AG04450 (cell line): ENCODE data around the gene ZNF688. TPM values are rescaled to one million over a fixed set of nuclear protein-coding genes. Genes with fewer than 3 reads are reported as not detected.
"Not testable (repeated sequence)": the region's sequence is repeated elsewhere in the genome, so short reads cannot be mapped to it uniquely, and the experiment has no call there.

Experiments
- CTCF ChIA-PET: fragments of 300-600, 350-600 bp; formaldehyde crosslinking; extraction: SDS; loops from one replicate; lab custom pipeline; 2022; ENCODE audit warnings: antibody characterized with exemption, inconsistent platforms; lab: Charles Lee
- POLR2A ChIA-PET: fragments of 350-600 bp; formaldehyde crosslinking; extraction: SDS; loops from one replicate; lab custom pipeline; 2021; ENCODE audit warnings: antibody characterized with exemption, inconsistent platforms; lab: Yijun Ruan, JAX
- DNase-seq: peaks from one replicate; pipeline ENCODE4 v3.0.0-alpha.2; 2011; ENCODE audit warnings: low read depth, low spot score
- H3K27ac ChIP-seq: one replicate; pipeline ENCODE4 v1.5.1; 2012; ENCODE audit warnings: low read depth, low read length, control low read depth
- H3K27me3 ChIP-seq: one replicate; pipeline ENCODE4 v1.6.0; 2012; ENCODE audit warnings: low read length; ENCODE audit not compliant: control insufficient read depth, insufficient read depth
- H3K4me3 ChIP-seq: 2 replicates; pipeline ENCODE4 v1.5.1; 2011; ENCODE audit warnings: mild to moderate bottlenecking, low read depth, low read length, control low read depth
- H3K9me3 ChIP-seq: 2 replicates; pipeline ENCODE4 v1.5.1; 2012; ENCODE audit warnings: low read length; ENCODE audit not compliant: control insufficient read depth, insufficient read depth
- CTCF ChIP-seq: IDR thresholded peaks from 2 replicates; pipeline ENCODE4 v1.5.1; 2011; ENCODE audit warnings: low read depth, low read length, control low read depth, inconsistent platforms
- polyA plus RNA-seq: library from polyadenylated mRNA; depleted of rRNA; stranded (reverse); fragments of >200 nt; gene quantifications from 2 replicates; pipeline ENCODE4 v1.2.3, GENCODE V29; 2011

The ZNF688 gene
- polyA plus RNA-seq, 1 experiment = 6.8 TPM

- POLR2A ChIA-PET = no interaction called here
Measured at GRCh38 chr16:30600929-30601328, 29.4 kb upstream of the ZNF688 start.

GRCh38 chr16:30600215-30600614, 28.7 kb upstream of the ZNF688 start:
- Histone ChIP-seq H3K27me3 (no peaks in the 10 kb centered on the region), H3K9me3 (no peaks in the 10 kb centered on the region), H3K27ac (no peak overlapping the region), H3K4me3 (no peak overlapping the region)
- no peak for TF ChIP-seq CTCF
- ChIA-PET POLR2A (interaction anchor here (0.7 kb wide), 1 partner anchor 71 kb away, joined by 3 read pairs; no protein-coding TSS in a partner anchor), CTCF (interaction anchor here (0.9 to 8.0 kb wide), 3 partner anchors 9 to 151 kb away, joined by 3 to 45 read pairs (median 4); no protein-coding TSS in a partner anchor)
- DNase-seq = no peak

More at GRCh38 chr16:30600929-30601328, 29.4 kb upstream of the ZNF688 start:
- Histone ChIP-seq H3K27ac (no peak overlapping the region), H3K9me3 (no peaks in the 10 kb centered on the region), H3K4me3 (no peak overlapping the region), H3K27me3 (no peaks in the 10 kb centered on the region)
- TF ChIP-seq CTCF = no peak
- no peak for DNase-seq
- CTCF ChIA-PET = interaction anchor here (0.9 to 8.0 kb wide), 3 partner anchors 28 to 152 kb away, joined by 3 to 45 read pairs (median 5); no protein-coding TSS in a partner anchor

GRCh38 chr16:30592871-30593270, 21.4 kb upstream of the ZNF688 start:
- ChIA-PET CTCF (interaction anchor here (0.5 to 1.1 kb wide), 4 partner anchors 36 to 150 kb away, joined by 3 to 5 read pairs (median 4); partner anchors contain the start of gene PRR14), POLR2A (no interaction called here)

GRCh38 chr16:30590869-30591268, 19.4 kb upstream of the ZNF688 start:
- DNase-seq, POLR2A ChIA-PET, H3K9me3 ChIP-seq, H3K4me3 ChIP-seq, H3K27ac ChIP-seq, H3K27me3 ChIP-seq: not testable (repeated sequence)
- CTCF ChIA-PET = interaction anchor here (1.2 kb wide), 1 partner anchor 181 kb away, joined by 3 read pairs; no protein-coding TSS in a partner anchor

More at GRCh38 chr16:30592871-30593270, 21.4 kb upstream of the ZNF688 start:
- Histone ChIP-seq H3K9me3 (no peaks in the 10 kb centered on the region), H3K27ac (no peak overlapping the region), H3K27me3 (no peaks in the 10 kb centered on the region), H3K4me3 (no peak overlapping the region)
- TF ChIP-seq CTCF = no peak
- DNase-seq = no peak

GRCh38 chr16:30589582-30589981, 18.1 kb upstream of the ZNF688 start:
- POLR2A ChIA-PET, H3K4me3 ChIP-seq, H3K27ac ChIP-seq, DNase-seq, CTCF ChIA-PET, H3K9me3 ChIP-seq, H3K27me3 ChIP-seq: not testable (repeated sequence)

- ChIA-PET POLR2A (interaction anchor here (0.7 kb wide), 1 partner anchor 138 kb away, joined by 7 read pairs; no protein-coding TSS in a partner anchor), CTCF (interaction anchor here (1.2 kb wide), 1 partner anchor 10 kb away, joined by 4 read pairs; no protein-coding TSS in a partner anchor)
- Histone ChIP-seq H3K9me3 (no peaks in the 10 kb centered on the region), H3K4me3 (no peak overlapping the region), H3K27me3 (no peaks in the 10 kb centered on the region), H3K27ac (no peak overlapping the region)
- TF ChIP-seq CTCF = no peak
- no peak for DNase-seq
Measured at GRCh38 chr16:30588651-30589050, 17.1 kb upstream of the ZNF688 start.
